H1 (cell line): ENCODE measurements around the gene PRRG4. TPM values are rescaled to one million over a fixed set of nuclear protein-coding genes. Genes with fewer than 3 reads are reported as not detected.

ENCODE experiments used
- CTCF ChIA-PET: fragments of 300-600 bp; sonication (Branson Sonifier 250); formaldehyde crosslinking; loops from one replicate; lab custom pipeline; 2021; ENCODE audit not compliant: partially characterized antibody; lab: Charles Lee
- POLR2A ChIA-PET: fragments of 300-600 bp; sonication (Branson Sonifier 250); formaldehyde crosslinking; loops from one replicate; lab custom pipeline; 2021; ENCODE audit warnings: inconsistent platforms; ENCODE audit not compliant: partially characterized antibody; lab: Charles Lee
- DNase-seq, 2 experiments: peaks; one replicate each; pipeline versions ENCODE4 v3.0.0 to v3.0.0-alpha.2; 2010 to 2022; ENCODE audit warnings: low spot score in 2 of 2, low read depth in 1 of 2, mixed read lengths in 1 of 2
- FAIRE-seq: peaks from 2 replicates; lab custom pipeline; 2011; peaks lifted over from hg19 to GRCh38; lab: Jason Lieb, UNC
- H2AFZ ChIP-seq: 2 replicates; pipeline ENCODE4 v1.8.1; 2012; ENCODE audit warnings: low read length, inconsistent platforms
- H2AK5ac ChIP-seq: 2 replicates; pipeline ENCODE4 v1.6.1; 2013; ENCODE audit warnings: low read depth, low read length
- H2BK120ac ChIP-seq: replicated peaks from 2 replicates; pipeline ENCODE3; 2013; ENCODE audit warnings: low read depth, low read length, inconsistent platforms
- H2BK12ac ChIP-seq: 2 replicates; pipeline ENCODE4 v1.6.1; 2013; ENCODE audit warnings: low read depth, low read length
- H2BK15ac ChIP-seq: 2 replicates; pipeline ENCODE4 v1.6.1; 2013; ENCODE audit warnings: low read length
- H2BK20ac ChIP-seq: 2 replicates; pipeline ENCODE4 v1.6.1; 2013; ENCODE audit warnings: low read length
- H2BK5ac ChIP-seq: 2 replicates; pipeline ENCODE4 v1.6.1; 2013; ENCODE audit warnings: low read depth, low read length
- H3K14ac ChIP-seq: 2 replicates; pipeline ENCODE4 v1.6.1; 2013; ENCODE audit warnings: inconsistent platforms; ENCODE audit not compliant: insufficient read length
- H3K18ac ChIP-seq: 2 replicates; pipeline ENCODE4 v1.6.1; 2013; ENCODE audit warnings: low read length; ENCODE audit errors: extremely low read depth
- H3K23ac ChIP-seq: 2 replicates; pipeline ENCODE4 v1.6.1; 2013; ENCODE audit warnings: inconsistent platforms; ENCODE audit not compliant: insufficient read length
- H3K23me2 ChIP-seq: 2 replicates; pipeline ENCODE4 v1.6.1; 2013; ENCODE audit warnings: low read depth, low read length
- H3K27ac ChIP-seq: 2 replicates; pipeline ENCODE4 v1.6.1; 2011; ENCODE audit warnings: low read depth, low read length, inconsistent platforms
- H3K27me3 ChIP-seq, 4 experiments: replicated peaks in 1 of 4; 1 replicate in 1 of 4; 2 replicates in 3 of 4; pipeline versions ENCODE4 v1.6.1 to v1.8.1; 2011 to 2013; ENCODE audit warnings: low read length in 3 of 4, mild to moderate bottlenecking in 3 of 4, inconsistent platforms in 2 of 4, mixed read lengths in 2 of 4, moderate library complexity in 1 of 4; ENCODE audit not compliant: control insufficient read depth in 3 of 4, insufficient read depth in 3 of 4; ENCODE audit errors: extremely low read depth in 1 of 4
- H3K36me3 ChIP-seq, 4 experiments: 2 replicates each; pipeline versions ENCODE4 v1.6.1 to v1.8.1; 2011 to 2013; ENCODE audit warnings: mild to moderate bottlenecking in 4 of 4, low read length in 3 of 4, moderate library complexity in 2 of 4, control low read depth in 1 of 4, inconsistent platforms in 1 of 4; ENCODE audit not compliant: insufficient read depth in 4 of 4, control insufficient read depth in 2 of 4
- H3K4ac ChIP-seq: replicated peaks from 2 replicates; pipeline ENCODE3; 2013; ENCODE audit warnings: low read length, low read depth, mixed read lengths, inconsistent platforms; ENCODE audit not compliant: insufficient read length
- H3K4me1 ChIP-seq, 4 experiments: replicated peaks in 1 of 4; 1 replicate in 1 of 4; 2 replicates in 3 of 4; pipeline versions ENCODE4 v1.6.1 to v1.8.1; 2011 to 2013; ENCODE audit warnings: low read length in 3 of 4, inconsistent platforms in 2 of 4, mixed read lengths in 1 of 4; ENCODE audit not compliant: insufficient read depth in 4 of 4, control insufficient read depth in 3 of 4
- H3K4me2 ChIP-seq, 2 experiments: 2 replicates each; pipeline versions ENCODE4 v1.6.1 to v1.8.1; 2011 to 2013; ENCODE audit warnings: low read depth in 2 of 2, low read length in 2 of 2, control low read depth in 1 of 2, inconsistent platforms in 1 of 2, mild to moderate bottlenecking in 1 of 2; ENCODE audit not compliant: insufficient read depth in 1 of 2
- H3K4me3 ChIP-seq, 4 experiments: fragments of 200-600, 300-600 bp in 1 of 4; sonication (generic), shearing (Covaris generic), sonication (Bioruptor Twin) in 1 of 4; 2 replicates each; pipeline versions ENCODE4 v1.5.1 to v1.8.1; 2011 to 2016; ENCODE audit warnings: low read length in 4 of 4, low read depth in 3 of 4, control low read depth in 2 of 4, inconsistent platforms in 2 of 4, mild to moderate bottlenecking in 2 of 4, mixed read lengths in 1 of 4, moderate library complexity in 1 of 4; ENCODE audit not compliant: insufficient read depth in 2 of 4; ENCODE audit errors: extremely low read depth in 1 of 4
- H3K56ac ChIP-seq: replicated peaks from 2 replicates; pipeline ENCODE3; 2013; ENCODE audit warnings: low read depth, mild to moderate bottlenecking, mixed read lengths, low read length, inconsistent platforms; ENCODE audit not compliant: insufficient read length
- H3K79me1 ChIP-seq: 2 replicates; pipeline ENCODE4 v1.6.1; 2013; ENCODE audit warnings: low read depth, low read length, control low read depth
- H3K79me2 ChIP-seq, 2 experiments: 2 replicates each; pipeline versions ENCODE4 v1.6.1 to v1.8.1; 2012 to 2013; ENCODE audit warnings: low read length in 2 of 2, mild to moderate bottlenecking in 2 of 2, inconsistent platforms in 1 of 2; ENCODE audit not compliant: insufficient read depth in 2 of 2, control insufficient read depth in 1 of 2
- H3K9ac ChIP-seq, 4 experiments: replicated peaks in 1 of 4; 1 replicate in 1 of 4; 2 replicates in 3 of 4; pipeline versions ENCODE4 v1.6.1 to v1.8.1; 2011 to 2013; ENCODE audit warnings: low read depth in 3 of 4, low read length in 3 of 4, control low read depth in 2 of 4, mild to moderate bottlenecking in 2 of 4, moderate library complexity in 2 of 4, inconsistent platforms in 1 of 4; ENCODE audit errors: extremely low read depth in 1 of 4
- H3K9me3 ChIP-seq, 2 experiments: 2 replicates each; pipeline versions ENCODE4 v1.6.1 to v1.8.1; 2012 to 2013; ENCODE audit warnings: mild to moderate bottlenecking in 2 of 2, moderate library complexity in 2 of 2, control low read depth in 1 of 2, inconsistent platforms in 1 of 2, low read depth in 1 of 2, low read length in 1 of 2, mixed read lengths in 1 of 2; ENCODE audit not compliant: insufficient read depth in 2 of 2
- H4K20me1 ChIP-seq, 2 experiments: replicated peaks in 1 of 2; 2 replicates each; pipeline versions ENCODE3 to v1.8.1; 2011 to 2013; ENCODE audit warnings: inconsistent platforms in 2 of 2, low read length in 2 of 2, mild to moderate bottlenecking in 1 of 2; ENCODE audit not compliant: insufficient read depth in 2 of 2, control insufficient read depth in 1 of 2
- H4K5ac ChIP-seq: 2 replicates; pipeline ENCODE4 v1.6.1; 2013; ENCODE audit warnings: low read length, low read depth, mixed read lengths, inconsistent platforms; ENCODE audit not compliant: insufficient read length
- H4K8ac ChIP-seq: 2 replicates; pipeline ENCODE4 v1.8.0; 2013; ENCODE audit warnings: mild to moderate bottlenecking, moderate library complexity, low read length, inconsistent platforms; ENCODE audit not compliant: insufficient read depth; ENCODE audit errors: extremely low read depth
- H4K91ac ChIP-seq: replicated peaks from 2 replicates; pipeline ENCODE3; 2013; ENCODE audit warnings: low read length, mixed read lengths, inconsistent platforms; ENCODE audit not compliant: insufficient read length
- ATF3 ChIP-seq: IDR thresholded peaks from 2 replicates; pipeline ENCODE4 v1.6.1; 2011; ENCODE audit warnings: low read depth, mild to moderate bottlenecking, low read length; ENCODE audit not compliant: insufficient read depth
- CREB1 ChIP-seq: IDR thresholded peaks from 2 replicates; pipeline ENCODE4 v1.6.1; 2012; ENCODE audit warnings: inconsistent platforms
- CTCF ChIP-seq, 3 experiments: IDR thresholded peaks; 1 replicate in 2 of 3; 2 replicates in 1 of 3; pipeline versions ENCODE4 v1.5.1 to v1.6.1; 2011; ENCODE audit warnings: low read length in 3 of 3, mild to moderate bottlenecking in 3 of 3, inconsistent platforms in 2 of 3, low read depth in 1 of 3, moderate library complexity in 1 of 3; ENCODE audit not compliant: insufficient read depth in 1 of 3; ENCODE audit errors: control extremely low read depth in 1 of 3
- KDM4A ChIP-seq: IDR thresholded peaks from one replicate; pipeline ENCODE4 v1.7.1; 2012; ENCODE audit warnings: low read depth, mild to moderate bottlenecking, moderate library complexity, low read length, inconsistent platforms; ENCODE audit not compliant: severe bottlenecking
- NANOG ChIP-seq: IDR thresholded peaks from 2 replicates; pipeline ENCODE4 v1.6.1; 2011; ENCODE audit warnings: low read length, low read depth, mild to moderate bottlenecking, inconsistent platforms; ENCODE audit not compliant: insufficient read depth, poor library complexity, severe bottlenecking
- SUZ12 ChIP-seq: fragments of 200-600 bp; sonication (generic); IDR thresholded peaks from 2 replicates; pipeline ENCODE4 v1.6.1; 2012; ENCODE audit warnings: mild to moderate bottlenecking, inconsistent platforms, low read length, moderate library complexity, mixed read lengths
- TAF7 ChIP-seq: optimal IDR thresholded peaks from 2 replicates; pipeline ENCODE3; 2011; ENCODE audit warnings: low read depth, mild to moderate bottlenecking, inconsistent platforms, low read length, moderate library complexity, borderline replicate concordance
- YY1 ChIP-seq: IDR thresholded peaks from 2 replicates; pipeline ENCODE4 v1.6.1; 2011; ENCODE audit warnings: low read depth, mild to moderate bottlenecking, low read length
- WGBS, 2 experiments: shearing (Covaris generic) in 1 of 2; methylation state at CpG; one replicate each; pipeline versions ENCODE4 v1.1.6 to v1.1.7; 2013 to 2015; ENCODE audit warnings: low lambda C conversion rate in 2 of 2, mixed read lengths in 2 of 2, inconsistent platforms in 1 of 2, low coverage in 1 of 2, missing lambda C conversion rate in 1 of 2; ENCODE audit not compliant: insufficient replicate concordance in 2 of 2, insufficient coverage in 1 of 2, insufficient read length in 1 of 2; ENCODE audit errors: extremely low coverage in 1 of 2, missing lambda C conversion rate in 1 of 2; 5-methylcytosine and 5-hydroxymethylcytosine counted together
- polyA plus RNA-seq, 7 experiments: library from polyadenylated mRNA; depleted of rRNA in 3 of 7; stranded (reverse) in 5 of 7; unstranded in 2 of 7; fragments of >200 nt in 5 of 7; fragments of 200-250 nt in 2 of 7; gene quantifications; 1 replicate in 5 of 7; 2 replicates in 1 of 7; 4 replicates in 1 of 7; pipeline versions ENCODE4 v1.2.1 to v1.2.3, GENCODE V29; 2011 to 2013; ENCODE audit warnings: missing spikeins in 2 of 7, mixed read lengths in 2 of 7
- total RNA-seq: library from RNA; stranded (reverse); fragmentation: NEBNext Ultra II Directional; extraction: Animal tissue kit (Norgen Biotek cat#: 25700); gene quantifications from 2 replicates; pipeline ENCODE4 v1.2.1, GENCODE V29; 2021

PRRG4 gene
- total and polyA plus RNA-seq, 2 of the 8 experiments (the other 6 are each of a cell fraction or from before 2014, with no cell fraction given): 0.65 to 1.7 TPM

- H2BK15ac ChIP-seq: no peak overlapping the region
- no peak overlapping the region for H2BK5ac ChIP-seq
- no peak overlapping the region for H2AFZ ChIP-seq
- H3K79me1 ChIP-seq: no peaks in the 10 kb centered on the region
- no peak overlapping the region for H3K23ac ChIP-seq
- H2BK120ac ChIP-seq: no peak overlapping the region
- H2BK12ac ChIP-seq: no peak overlapping the region
- no peaks in the 10 kb centered on the region for H3K9me3 ChIP-seq
- no peaks in the 10 kb centered on the region for H3K23me2 ChIP-seq
- H2BK20ac ChIP-seq: no peak overlapping the region
- H3K9ac ChIP-seq: no peak overlapping the region
- H3K4me1 ChIP-seq: no peaks in the 10 kb centered on the region
- ChIA-PET POLR2A (interaction anchor here (0.6 to 0.7 kb wide), 2 partner anchors 64 to 206 kb away, joined by 4 read pairs; no protein-coding TSS in a partner anchor), CTCF (interaction anchor here (0.6 to 5.0 kb wide), 25 partner anchors 11 to 524 kb away, joined by 3 to 35 read pairs (median 4); no protein-coding TSS in a partner anchor)
- no peak overlapping the region for H3K14ac ChIP-seq
- H3K36me3 ChIP-seq: no peaks in the 10 kb centered on the region
- H3K27me3 ChIP-seq: no peaks in the 10 kb centered on the region
- DNase-seq (no peak), FAIRE-seq (no peak)
- peak overlapping the region in 1 of 2 experiments; percentile 56; a peak in 3 of 4 replicates for H3K4me2 ChIP-seq
- no peak overlapping the region for H3K27ac ChIP-seq
- no peak overlapping the region for H3K18ac ChIP-seq
- peak overlapping the region in 1 of 4 experiments; percentile 36; a peak in 2 of 8 replicates for H3K4me3 ChIP-seq
- no peak overlapping the region for H4K5ac ChIP-seq
- no peak overlapping the region for H3K56ac ChIP-seq
- no peak overlapping the region for H4K91ac ChIP-seq
- no peaks in the 10 kb centered on the region for H4K20me1 ChIP-seq
- 51% methylated on average over 6 of the region's 6 CpGs; no CpG with 5 or more reads in 1 of the 2 experiments for WGBS, 2 experiments
- no peak overlapping the region for H3K4ac ChIP-seq
- H3K79me2 ChIP-seq: no peaks in the 10 kb centered on the region
- no peak overlapping the region for H4K8ac ChIP-seq
- H2AK5ac ChIP-seq: no peak overlapping the region
- TF ChIP-seq CREB1 (no peak), TAF7 (no peak), ATF3 (no peak), YY1 (no peak), CTCF (IDR thresholded peaks at IDR 0.05; ENCODE audit: control extremely low read depth in 1 of 3, insufficient read depth in 1 of 3, low read depth in 1 of 3, low read length in 3 of 3) (no peak), KDM4A (no peak), SUZ12 (no peak), NANOG (no peak)
Observed at GRCh38 chr11:32792111-32792947, 37.4 kb upstream of the PRRG4 start.
